NCI-H1417 treated with DMSO at 0.1 percent for 48 hours (cell line): ENCODE data around the gene CTTNBP2.

ENCODE experiments used
- DNase-seq: peaks from one replicate; lab custom pipeline; 2025; lab: John Stamatoyannopoulos, UW

CTTNBP2 gene, protein sequence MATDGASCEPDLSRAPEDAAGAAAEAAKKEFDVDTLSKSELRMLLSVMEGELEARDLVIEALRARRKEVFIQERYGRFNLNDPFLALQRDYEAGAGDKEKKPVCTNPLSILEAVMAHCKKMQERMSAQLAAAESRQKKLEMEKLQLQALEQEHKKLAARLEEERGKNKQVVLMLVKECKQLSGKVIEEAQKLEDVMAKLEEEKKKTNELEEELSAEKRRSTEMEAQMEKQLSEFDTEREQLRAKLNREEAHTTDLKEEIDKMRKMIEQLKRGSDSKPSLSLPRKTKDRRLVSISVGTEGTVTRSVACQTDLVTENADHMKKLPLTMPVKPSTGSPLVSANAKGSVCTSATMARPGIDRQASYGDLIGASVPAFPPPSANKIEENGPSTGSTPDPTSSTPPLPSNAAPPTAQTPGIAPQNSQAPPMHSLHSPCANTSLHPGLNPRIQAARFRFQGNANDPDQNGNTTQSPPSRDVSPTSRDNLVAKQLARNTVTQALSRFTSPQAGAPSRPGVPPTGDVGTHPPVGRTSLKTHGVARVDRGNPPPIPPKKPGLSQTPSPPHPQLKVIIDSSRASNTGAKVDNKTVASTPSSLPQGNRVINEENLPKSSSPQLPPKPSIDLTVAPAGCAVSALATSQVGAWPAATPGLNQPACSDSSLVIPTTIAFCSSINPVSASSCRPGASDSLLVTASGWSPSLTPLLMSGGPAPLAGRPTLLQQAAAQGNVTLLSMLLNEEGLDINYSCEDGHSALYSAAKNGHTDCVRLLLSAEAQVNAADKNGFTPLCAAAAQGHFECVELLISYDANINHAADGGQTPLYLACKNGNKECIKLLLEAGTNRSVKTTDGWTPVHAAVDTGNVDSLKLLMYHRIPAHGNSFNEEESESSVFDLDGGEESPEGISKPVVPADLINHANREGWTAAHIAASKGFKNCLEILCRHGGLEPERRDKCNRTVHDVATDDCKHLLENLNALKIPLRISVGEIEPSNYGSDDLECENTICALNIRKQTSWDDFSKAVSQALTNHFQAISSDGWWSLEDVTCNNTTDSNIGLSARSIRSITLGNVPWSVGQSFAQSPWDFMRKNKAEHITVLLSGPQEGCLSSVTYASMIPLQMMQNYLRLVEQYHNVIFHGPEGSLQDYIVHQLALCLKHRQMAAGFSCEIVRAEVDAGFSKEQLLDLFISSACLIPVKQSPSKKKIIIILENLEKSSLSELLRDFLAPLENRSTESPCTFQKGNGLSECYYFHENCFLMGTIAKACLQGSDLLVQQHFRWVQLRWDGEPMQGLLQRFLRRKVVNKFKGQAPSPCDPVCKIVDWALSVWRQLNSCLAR (N-terminal part only)

DNA sequence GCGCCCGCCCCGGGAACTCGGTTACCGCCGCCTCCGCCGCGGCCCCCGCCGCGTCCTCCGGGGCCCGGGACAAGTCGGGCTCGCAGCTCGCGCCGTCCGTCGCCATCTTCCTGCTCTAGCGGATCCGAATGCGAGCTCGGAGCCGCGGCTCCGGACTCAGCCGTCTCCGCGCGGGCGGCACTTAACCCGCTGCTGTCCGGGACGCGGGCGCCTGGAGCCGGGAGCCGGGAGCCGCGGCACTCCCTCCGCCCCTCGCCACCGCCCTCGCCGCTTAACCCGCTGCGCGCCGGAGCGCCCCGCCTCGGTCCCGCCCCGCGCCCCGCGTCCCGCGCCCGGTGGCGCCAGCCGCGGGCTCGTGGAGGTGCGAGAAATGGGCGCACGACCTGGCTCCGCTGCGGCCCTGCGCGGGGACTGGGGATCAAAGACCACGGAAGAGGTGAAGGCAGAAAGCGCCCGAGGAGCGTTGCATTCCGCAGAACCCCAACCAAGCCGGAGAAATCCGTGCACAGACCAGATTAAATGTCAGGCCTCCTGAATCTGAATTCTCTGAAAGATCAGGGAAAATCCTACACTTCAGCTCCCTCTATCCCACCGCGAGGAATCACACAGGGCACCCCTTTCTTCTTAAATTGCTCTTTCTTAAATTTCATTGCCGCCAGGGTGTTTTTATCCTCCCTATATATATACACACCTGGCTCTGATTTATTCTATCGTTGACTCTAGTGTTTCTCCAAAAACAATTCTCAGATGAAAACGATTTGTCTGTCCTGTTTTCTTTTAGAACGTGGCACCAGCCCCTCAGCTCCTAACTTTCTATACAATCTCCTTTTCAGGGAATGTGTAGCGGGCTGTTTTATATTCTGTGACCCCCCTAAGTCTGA is at the start of gene CTTNBP2:
Gene CTTNBP2 (minus strand): TSS at position 132 of the 881 bp plus-strand sequence. CDS start 26 bp downstream, at position 106.
- no peak for DNase-seq

DNA sequence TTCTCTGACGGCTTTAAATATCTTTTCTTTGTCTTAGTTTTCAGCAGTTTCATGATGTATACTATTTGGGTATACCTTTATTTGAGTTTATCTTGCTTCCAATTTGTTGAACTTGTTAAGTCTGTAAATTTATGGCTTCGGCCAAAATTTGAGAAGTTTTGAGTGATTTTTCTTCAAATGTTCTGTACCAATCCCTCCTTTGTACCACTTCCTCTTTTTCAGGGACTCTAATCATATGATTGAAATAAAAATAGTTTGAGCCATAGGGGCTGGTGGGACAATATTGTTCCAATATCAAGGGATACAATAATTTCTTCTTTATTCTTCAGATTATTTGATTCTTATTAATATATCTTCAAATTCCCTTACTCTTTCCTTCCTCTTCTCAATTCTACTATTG is 43.1 kb upstream of the CTTNBP2 start:
- no peak for DNase-seq

DNA sequence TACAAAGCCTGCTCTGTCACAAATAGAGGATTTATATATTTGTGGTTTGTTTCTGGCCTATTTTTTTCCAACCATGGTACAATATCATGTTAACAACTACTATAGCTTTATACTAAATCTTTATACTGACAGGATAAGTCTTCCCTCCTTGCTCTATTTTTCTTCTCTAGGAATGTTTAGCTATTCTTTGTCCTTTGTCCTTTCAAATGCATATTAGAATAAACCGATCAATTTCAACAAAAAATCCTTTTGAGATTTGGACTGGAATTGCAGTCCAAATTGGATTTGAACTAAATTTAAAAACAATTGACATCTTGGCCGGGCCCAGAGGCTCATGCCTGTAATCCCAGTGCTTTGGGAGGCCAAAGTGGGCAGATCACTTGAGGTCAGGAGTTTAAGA is 39.2 kb upstream of the CTTNBP2 start:
- no peak for DNase-seq

DNA sequence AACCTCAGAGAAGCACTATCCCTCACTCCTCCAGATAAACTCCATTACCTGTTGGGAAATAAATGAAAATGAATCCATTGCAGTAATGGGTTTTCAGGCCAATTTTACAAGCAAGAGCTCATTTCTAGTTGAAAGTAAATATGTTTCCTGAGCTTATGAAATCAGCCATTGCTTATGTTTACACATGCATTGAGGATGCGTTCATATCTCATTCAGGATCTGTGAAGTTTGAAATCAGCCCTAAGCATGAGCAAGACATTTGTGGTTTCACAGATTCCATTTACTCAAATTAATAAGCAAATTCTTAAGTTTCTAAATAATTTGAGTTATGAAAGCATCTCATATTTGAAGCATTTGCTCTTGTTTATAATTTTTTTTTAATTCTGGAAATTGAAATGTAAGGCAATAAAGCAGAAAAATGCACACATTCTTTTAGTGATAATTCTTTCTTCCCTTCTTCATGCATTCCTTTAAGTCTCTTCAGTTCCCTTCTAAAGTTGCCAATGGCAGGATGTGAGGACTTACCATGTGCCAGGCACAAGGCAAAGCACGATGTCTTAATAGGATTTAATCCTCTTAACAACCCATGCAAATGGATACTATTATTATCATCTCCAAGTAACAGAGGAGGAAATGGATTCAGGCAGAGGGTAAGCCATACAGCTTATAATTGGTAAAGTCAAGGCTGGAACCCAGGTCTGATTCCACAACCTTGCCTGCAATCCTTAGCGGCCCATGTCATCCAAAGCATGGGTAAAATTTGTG is 35.0 kb upstream of the CTTNBP2 start:
- DNase-seq, result no peak

DNA sequence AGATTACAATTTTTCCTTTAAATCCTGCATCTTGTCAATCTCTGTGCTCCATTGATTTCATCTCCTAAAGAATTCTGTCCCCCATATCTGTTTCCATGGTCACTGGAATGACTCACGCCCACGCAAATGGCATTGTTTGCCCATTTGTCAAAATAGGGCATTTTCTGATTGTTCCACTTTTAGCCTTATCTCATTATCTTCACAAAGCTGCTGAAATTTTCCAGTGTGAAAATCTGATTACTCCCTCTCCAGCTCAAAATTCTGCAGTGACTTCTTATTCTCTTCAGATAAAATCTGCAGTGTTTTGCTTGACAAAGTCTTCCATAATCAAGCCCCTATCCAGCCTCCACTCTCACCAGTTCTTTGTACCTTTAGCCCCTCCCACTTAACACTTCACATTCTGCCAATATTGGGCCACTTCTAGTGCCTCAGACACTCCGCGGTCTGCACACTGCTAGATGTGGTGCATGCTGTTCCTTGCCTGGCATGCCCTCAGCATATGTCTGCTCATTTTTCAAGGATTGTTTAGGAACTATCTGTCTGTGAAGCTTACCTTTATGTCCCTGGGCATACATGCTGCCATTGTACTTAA is 33.9 kb upstream of the CTTNBP2 start:
- no peak for DNase-seq

DNA sequence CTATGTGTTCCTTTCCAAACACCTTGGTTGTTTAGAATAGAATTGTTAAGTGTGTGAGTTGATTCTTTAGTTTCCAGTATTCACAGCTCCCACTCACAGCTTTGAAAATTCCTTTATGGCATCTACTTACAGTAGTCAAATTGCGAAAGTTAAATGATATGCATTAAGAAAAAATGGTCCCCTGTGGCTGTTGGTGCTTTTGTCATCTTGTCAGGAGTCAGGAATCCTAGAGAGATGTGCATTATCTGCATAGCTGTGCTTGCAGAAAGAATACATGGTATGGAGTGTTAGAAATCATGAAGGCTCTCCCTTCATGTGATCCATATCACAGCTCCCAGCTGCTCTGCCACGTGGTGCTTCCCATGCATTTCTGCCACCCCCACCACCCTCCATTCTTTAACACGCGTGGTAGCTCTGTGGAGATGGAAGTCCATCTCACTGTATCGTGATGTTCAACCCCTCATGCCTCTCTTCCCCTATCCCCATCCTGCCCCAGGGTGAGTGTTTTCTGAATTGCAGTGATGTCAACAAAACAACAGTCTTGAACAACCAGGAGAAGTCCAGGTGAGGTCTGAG is 29.2 kb upstream of the CTTNBP2 start:
- DNase-seq, result no peak

DNA sequence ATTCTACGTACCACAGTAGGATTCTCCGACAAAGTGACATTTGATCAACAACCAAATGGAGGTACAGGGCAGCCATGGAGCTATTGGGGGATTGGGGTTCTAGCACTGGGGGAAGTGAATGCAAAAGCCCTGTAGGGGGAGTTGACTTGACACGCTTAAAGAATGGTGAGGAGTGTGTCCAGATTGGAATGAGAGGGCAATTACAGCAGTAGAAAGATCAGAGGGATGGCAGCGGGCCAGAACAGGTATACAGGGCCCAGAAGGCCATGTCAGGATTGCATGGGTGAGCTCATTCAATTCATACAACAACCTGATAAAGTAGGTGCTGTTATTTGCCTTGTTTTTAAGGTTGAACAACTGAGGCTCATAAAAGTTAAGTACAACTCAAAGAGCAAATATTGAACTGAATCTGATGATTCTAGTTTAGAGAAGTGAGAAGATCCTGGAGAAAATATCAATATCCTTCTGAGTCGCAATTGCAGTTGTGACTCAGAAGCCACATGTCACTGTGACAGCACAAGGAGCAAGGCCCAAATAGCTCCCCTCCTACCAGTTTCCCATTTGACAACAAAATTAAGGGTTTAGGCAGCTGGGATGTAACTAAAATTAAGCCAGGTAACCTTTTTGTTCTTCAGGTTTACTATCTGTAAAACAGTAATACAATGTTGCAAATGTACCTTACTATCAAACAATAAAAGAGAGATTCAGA is 28.0 kb upstream of the CTTNBP2 start:
- DNase-seq, result no peak

DNA sequence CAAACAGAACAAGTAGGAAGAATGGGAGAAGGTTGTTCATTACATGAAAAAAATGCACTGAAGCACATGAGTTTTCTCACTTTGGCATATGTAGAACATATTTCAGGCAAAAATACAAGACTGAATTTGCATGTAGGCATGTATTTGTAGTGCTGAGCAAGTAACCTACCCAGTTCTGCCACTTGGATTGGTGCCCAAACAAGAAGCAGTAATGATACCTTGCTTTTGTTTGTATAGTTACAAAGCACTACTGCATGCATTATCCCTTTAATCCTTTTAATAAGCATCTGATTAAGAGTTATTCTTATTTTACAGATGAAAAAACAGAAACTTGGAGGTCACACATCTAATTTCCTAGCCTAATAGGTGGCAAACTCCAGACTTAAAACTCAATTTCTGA is 23.1 kb upstream of the CTTNBP2 start:
- no peak for DNase-seq

DNA sequence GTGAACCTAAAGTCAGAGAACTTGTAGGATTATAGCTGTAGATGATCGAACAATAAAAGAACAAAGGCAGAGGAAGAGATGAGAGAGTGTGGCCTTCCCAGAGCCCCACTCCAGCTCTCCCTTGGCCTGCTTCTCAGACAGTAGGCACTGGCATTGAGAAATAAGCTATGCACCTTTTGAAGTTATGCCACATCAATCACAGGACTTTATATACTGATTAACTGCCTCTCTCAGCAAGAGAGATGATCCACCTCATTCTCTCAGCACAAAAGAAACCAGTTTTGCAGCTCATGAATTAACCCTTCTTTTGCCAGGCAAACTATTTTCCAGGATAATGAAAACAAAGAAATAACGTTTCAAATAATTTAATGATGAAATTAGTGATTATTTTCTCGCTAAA is 22.0 kb upstream of the CTTNBP2 start:
- no peak for DNase-seq

DNA sequence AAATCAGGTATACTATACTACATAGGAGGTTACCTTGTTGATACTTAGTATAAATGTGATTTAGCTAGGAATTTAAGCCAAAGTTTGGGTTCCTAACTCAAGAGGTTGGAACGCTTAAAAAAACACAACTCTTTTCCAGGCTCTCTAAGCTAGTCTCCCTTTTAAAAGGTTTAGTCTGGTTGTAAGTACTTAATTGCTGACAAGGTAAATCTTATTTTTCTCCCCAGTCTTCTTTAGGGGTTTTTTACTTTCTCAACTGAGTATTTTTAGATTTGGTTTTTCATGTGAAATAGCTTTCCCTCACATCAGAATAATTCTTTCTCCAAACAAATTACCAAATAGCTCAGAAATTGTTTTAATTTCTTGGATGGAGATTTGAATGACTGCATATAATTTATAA is 20.8 kb upstream of the CTTNBP2 start:
- DNase-seq, result no peak

DNA sequence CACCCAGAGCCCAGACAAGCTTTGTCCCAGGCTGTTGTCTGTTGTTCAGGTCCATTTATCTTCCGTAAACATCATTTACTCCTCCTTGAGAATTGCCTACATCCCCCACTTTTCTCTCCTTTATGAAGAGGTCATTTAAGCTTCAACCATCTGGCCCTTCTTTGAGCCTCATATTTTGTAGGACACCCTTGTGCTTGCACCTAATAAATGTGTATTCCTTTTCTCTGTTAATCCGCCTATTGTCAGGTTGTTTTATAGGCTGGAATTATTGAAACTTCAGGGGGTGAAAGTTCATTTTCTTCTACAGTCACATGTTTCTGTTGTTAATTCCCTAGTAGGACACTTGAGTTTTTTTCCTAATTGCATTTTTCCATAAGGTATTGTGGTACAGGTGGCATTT is 19.6 kb upstream of the CTTNBP2 start:
- no peak for DNase-seq

DNA sequence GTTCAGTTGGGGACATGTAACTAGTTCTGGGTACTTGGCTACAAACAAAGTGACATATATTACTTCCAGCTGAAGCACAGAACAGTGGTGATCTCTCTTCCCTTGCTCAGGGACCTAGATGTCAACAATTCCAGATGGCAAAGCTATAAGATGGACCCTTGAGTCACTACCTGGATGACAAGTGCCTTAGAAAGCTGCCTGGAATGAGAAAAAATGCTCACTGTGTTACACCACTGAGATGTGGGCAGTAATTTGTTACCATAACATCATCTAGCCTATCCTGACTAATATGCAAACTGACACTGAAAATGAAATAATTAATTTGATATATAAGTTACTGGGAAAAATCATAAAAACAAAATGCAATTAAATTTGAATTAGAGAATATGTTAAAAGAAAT is 16.4 kb upstream of the CTTNBP2 start:
- DNase-seq, result no peak

DNA sequence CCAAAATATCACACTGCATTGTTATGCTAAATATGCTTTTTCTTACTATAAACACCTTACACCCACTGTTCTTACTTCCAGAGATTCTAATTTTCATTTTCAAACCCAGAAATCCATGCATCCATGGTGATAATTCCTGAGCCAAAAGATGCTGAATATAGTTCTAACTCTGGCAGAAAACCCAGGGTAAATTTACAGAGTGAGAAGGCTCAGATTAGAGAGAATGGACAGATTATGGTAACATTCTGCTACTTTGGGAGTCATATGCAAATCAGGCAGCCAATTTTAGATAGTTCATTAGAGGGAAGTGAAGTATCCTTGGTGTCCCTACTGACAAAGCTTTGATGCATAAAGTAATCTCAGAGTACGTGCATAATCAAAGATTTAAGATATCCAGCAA is 15.4 kb upstream of the CTTNBP2 start:
- no peak for DNase-seq

DNA sequence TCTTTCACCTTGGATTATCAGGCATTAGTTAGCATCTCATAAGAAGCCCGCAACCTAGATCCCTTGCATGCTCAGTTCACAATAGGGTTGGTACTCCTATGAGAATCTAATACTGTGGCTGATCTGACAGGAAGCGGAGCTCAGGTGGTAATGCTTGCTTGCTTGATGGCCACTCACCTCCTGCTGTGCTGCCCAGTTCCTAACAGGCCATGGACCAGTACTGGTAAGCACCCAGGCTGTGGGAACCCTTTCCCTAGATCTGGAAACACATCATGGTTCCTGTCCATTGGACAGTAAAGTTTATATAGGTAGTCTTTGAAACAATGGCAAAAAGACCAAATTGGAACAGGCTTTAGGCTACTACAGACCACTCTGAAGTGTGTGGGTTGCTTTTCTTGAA is 9.4 kb upstream of the CTTNBP2 start:
- DNase-seq, result no peak

DNA sequence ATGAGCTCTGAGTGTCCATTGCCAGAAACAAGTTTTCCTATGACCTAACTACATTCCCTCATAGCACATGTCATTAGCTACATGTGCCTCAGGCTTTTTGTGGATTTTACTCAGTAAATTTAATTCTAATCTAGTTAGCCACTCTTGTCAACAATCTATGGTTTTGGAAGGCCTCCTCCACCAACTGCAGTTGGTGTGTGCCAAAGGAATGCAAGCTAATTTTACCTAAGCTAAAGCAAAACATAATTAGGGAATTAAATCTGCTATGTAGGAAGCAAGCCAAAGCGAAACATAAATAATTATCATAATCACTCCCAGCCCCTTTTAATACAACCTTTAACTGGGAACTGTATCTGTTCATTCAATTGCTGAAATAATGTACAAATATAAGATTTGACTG is 3.5 kb upstream of the CTTNBP2 start:
- no peak for DNase-seq

DNA sequence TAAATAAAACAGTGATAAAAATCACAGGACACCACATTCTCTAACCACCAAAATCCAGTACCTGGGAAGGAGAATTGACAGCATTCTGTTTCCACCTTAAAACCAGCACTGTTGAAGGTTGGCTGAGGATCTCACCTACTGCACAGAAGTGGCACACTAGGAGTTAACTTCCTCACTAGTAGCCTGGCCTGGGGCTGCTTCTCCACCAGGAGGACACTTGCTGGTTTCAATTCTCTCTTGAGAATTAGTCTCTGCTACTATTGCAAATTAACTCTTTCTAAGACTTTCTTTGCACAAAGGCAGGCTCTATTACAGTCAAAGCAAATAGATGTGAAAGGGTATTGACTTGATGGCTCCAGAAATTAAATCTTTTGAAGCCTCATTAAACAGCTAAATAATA is 2.3 kb upstream of the CTTNBP2 start:
- DNase-seq, result no peak

DNA sequence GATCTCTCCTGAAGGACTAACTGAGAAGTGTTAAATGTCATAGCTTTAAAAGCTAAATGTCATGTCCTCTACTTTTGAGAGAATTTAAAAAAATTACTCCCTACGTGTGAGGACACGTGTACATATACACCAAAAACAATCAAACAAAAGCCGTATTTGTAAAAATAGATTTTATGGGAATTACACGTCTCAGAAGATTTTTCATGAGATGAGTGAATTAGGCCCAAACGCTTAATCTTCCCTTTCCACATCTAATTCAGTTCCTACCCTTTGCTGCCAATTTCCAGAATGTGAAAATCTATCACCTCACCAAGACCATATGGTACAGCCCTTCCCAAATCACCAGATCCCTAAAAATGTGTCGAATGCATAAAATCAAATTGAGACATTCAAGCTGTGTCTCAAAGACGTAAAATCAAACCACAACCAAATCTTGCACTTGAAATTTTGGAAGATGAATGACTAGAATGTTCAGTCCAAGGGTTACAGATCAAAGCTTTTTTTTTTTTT is 1.0 kb upstream of the CTTNBP2 start:
- DNase-seq, result no peak

DNA sequence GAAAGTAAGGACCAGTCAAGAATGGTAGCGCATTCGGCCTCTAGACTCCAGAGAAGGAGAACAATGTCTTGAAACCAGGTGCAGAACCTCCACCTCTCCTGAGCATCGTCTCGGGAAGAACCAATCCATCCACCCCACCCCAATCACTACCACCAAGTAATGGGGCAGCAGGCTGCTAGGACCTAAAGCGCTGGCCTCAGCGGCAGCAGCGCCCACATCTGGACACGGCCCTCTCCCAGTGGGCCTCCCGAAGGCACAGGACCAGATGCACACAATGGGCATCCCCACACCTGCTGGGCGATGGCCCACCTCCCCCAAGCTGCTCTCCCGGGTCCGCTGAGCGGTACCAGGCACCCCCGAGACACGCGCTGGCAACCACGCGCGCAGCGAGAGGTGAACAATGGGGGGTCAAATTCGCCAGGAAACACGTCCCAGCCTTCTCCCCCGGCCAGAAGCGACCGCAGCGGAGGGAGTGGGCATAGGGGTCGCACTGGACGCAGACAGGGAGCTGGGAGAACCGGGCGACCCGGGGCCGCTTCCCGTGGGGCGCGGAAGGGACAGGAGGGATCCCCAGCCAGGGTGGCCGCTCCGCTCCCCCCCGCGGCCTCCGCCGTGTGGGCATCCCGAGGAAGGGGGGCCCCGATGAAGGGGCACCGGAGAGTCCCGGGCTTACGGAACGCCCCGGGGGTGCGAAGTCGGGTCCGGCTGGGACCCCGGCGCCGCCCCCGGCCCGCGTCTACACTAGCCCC is 506 bp downstream of the CTTNBP2 start:
- no peak for DNase-seq
